Fibroblast of villous mesenchyme (primary cell): Measurements from ENCODE around the gene AOX1. TPM values are rescaled to one million over a fixed set of nuclear protein-coding genes. Genes with fewer than 3 reads are reported as not detected.

Experiments
- DNase-seq: peaks from one replicate; pipeline ENCODE4 v3.0.0-alpha.2; 2010; ENCODE audit warnings: low read depth
- H3K4me3 ChIP-seq: 2 replicates; pipeline ENCODE4 v1.5.1; 2011; ENCODE audit warnings: low read depth, mild to moderate bottlenecking, low read length
- CTCF ChIP-seq: IDR thresholded peaks from 2 replicates; pipeline ENCODE4 v1.5.1; 2012; ENCODE audit warnings: low read depth, mild to moderate bottlenecking, low read length; ENCODE audit not compliant: insufficient read depth
- total RNA-seq: library from RNA; depleted of rRNA; stranded (reverse); fragments of >200 nt; gene quantifications from 2 replicates; pipeline ENCODE4 v1.2.3, GENCODE V29; 2012

The AOX1 gene
- total RNA-seq, 1 donor = 57.4 TPM

GRCh38 chr2:200613692-200614091 lies 27.9 kb downstream of the AOX1 start:
- DNase-seq = no peak

GRCh38 chr2:200614249-200614648 lies 28.4 kb downstream of the AOX1 start:
- DNase-seq = no peak
- TF ChIP-seq CTCF = no peak

More at GRCh38 chr2:200613692-200614091, 27.9 kb downstream of the AOX1 start:
- H3K4me3 ChIP-seq = no peak overlapping the region
- no peak for TF ChIP-seq CTCF

DNA sequence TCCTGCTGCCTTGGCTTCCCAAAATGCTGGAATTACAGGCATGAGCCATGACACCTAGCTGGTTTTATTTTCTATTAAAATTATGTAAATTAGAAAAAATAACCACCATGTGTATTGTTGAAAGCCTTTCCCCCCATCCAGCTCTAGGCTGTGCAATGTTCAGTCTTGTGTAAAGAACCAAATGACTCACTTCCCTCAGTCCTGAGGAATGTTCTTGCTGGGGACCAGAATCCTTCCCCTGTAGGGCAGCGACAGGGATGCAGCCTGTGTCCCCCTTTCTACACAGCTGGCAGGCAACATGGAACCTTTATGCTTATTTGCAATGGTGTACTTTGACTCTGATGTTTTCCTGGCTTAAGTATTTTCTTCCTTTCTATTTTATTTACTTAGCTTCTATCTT lies 29.4 kb downstream of the AOX1 start:
- DNase-seq = peak; percentile 76
- peak; percentile 19 for TF ChIP-seq CTCF
- no peak overlapping the region for H3K4me3 ChIP-seq

More at GRCh38 chr2:200614249-200614648, 28.4 kb downstream of the AOX1 start:
- no peak overlapping the region for H3K4me3 ChIP-seq

- no peak for TF ChIP-seq CTCF
- DNase-seq = no peak
These were observed 30.4 kb downstream of the AOX1 start for GRCh38 chr2:200616193-200616592.

DNA sequence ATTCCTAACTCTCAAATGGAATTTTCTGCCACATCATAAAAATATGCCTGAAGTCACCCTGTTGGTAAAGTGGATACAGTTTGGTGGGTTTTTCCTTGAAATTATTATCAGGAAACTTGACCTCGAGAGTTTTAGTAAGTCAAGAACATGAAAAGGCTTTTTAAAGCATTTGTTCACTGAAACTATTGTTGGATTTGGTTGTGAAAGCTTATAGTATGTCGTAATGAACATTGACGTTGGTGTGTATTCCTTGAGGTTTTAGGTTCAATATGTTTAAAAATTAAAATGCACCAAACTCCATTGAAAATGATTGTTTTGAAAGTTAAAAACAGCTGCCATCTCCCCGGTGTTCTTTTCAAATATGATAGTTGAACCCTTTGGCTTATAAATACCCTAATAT lies 30.8 kb downstream of the AOX1 start:
- TF ChIP-seq CTCF = no peak
- DNase-seq = peak; percentile 57
- H3K4me3 ChIP-seq = no peak overlapping the region

More at GRCh38 chr2:200616193-200616592, 30.4 kb downstream of the AOX1 start:
- no peak overlapping the region for H3K4me3 ChIP-seq

DNA sequence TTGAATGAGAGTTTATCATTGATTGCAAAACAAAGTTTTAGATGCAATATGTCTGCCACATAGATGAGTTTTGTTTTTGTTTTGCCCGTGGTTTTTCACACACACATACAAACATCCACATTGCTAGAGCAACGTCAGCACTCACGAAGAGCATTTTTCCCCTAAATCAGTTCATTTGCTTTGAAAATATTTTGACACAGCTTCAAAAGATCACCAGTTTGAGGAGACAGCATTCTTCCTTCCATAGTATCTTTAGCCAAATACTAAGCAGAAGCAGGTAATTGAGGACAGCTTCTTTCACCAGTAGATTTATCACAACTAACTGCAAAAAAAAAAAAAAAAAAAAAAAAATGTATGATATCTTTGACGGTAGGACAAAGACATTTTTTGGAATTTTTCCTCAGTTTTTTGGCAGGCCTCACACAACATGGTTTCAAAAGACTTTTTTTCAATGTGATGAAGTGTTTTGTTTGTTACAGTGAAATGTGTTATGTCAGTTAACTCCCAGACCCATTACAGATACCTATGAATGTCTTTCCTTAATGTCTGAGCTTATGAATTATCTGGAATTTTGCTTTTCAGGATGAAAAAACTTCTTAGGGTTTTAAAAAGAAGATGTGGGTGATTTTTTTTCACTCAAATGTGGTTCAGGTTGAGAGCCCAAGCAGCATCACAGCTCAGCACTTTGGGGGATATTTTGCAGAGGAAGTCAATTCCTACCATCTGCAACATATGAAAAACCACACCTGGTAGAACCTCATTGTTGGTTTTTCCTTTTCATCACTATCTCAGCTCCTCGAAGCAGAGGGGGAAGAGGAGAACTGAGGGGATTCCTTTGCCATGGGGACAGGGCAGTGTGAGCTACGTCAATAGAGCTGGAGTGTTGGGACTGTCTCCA lies 31.6 kb downstream of the AOX1 start:
- no peak for TF ChIP-seq CTCF
- no peak overlapping the region for H3K4me3 ChIP-seq
- DNase-seq = peak; percentile 71

DNA sequence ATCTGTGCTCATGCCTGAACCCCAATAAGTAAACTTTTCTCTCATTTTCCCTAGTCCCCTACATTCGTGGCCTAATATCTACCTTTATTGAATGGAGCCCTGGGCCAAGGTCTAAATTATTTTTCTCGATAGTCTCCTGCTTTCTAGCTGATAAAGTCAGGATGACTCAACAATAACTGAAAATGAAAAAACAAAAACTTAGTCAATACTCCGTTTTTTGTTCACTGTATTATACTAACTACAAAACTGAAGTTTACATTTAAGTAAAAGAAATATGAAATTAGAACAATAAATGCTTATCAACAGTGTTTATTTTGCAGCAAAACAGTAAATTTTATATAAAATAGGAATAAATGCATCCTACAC lies 32.2 kb downstream of the AOX1 start:
- H3K4me3 ChIP-seq = no peak overlapping the region
- TF ChIP-seq CTCF = no peak
- DNase-seq = no peak
